HEK293 (cell line): ENCODE results near the gene RIN3.

ENCODE experiments used
- BCL11A ChIP-seq: fragments of 450-650 bp; formaldehyde crosslinking; IDR thresholded peaks from 2 replicates; pipeline ENCODE4 v1.5.1; 2016; ENCODE audit warnings: low read depth, missing biosample characterization, missing genetic modification characterization
- GLIS1 ChIP-seq: fragments of 450-650 bp; formaldehyde crosslinking; IDR thresholded peaks from 2 replicates; pipeline ENCODE4 v1.5.1; 2016; ENCODE audit warnings: missing biosample characterization, missing genetic modification characterization
- HOXA7 ChIP-seq: sonication (generic); formaldehyde crosslinking; IDR thresholded peaks from 2 replicates; pipeline ENCODE4 v1.8.1; 2022; ENCODE audit warnings: missing genetic modification reagents, borderline replicate concordance
- MYNN ChIP-seq: fragments of 450-650 bp; formaldehyde crosslinking; IDR thresholded peaks from 2 replicates; pipeline ENCODE4 v1.5.1; 2016; ENCODE audit warnings: missing biosample characterization, missing genetic modification characterization, borderline replicate concordance
- RBAK ChIP-seq: fragments of 450-650 bp; formaldehyde crosslinking; IDR thresholded peaks from 2 replicates; pipeline ENCODE4 v1.5.1; 2016; ENCODE audit warnings: missing biosample characterization, missing genetic modification characterization
- YY2 ChIP-seq: fragments of 450-650 bp; formaldehyde crosslinking; IDR thresholded peaks from 2 replicates; pipeline ENCODE4 v1.5.1; 2016; ENCODE audit warnings: missing biosample characterization, missing genetic modification characterization
- ZBTB48 ChIP-seq: fragments of 450-650 bp; formaldehyde crosslinking; IDR thresholded peaks from 2 replicates; pipeline ENCODE4 v1.5.1; 2016; ENCODE audit warnings: missing biosample characterization, missing genetic modification characterization
- ZNF175 ChIP-seq: fragments of 450-650 bp; formaldehyde crosslinking; IDR thresholded peaks from 2 replicates; pipeline ENCODE4 v1.5.1; 2016; ENCODE audit warnings: missing biosample characterization, missing genetic modification characterization
- ZNF184 ChIP-seq: fragments of 450-650 bp; IDR thresholded peaks from 2 replicates; pipeline ENCODE4 v1.5.1; 2018; ENCODE audit warnings: missing biosample characterization, mild to moderate bottlenecking, missing genetic modification characterization
- ZNF19 ChIP-seq: fragments of 450-650 bp; formaldehyde crosslinking; IDR thresholded peaks from 2 replicates; pipeline ENCODE4; 2016; ENCODE audit warnings: missing biosample characterization, missing genetic modification characterization, low read depth
- ZNF248 ChIP-seq: fragments of 450-650 bp; formaldehyde crosslinking; IDR thresholded peaks from 2 replicates; pipeline ENCODE4 v1.5.1; 2017; ENCODE audit warnings: missing biosample characterization, missing genetic modification characterization
- ZNF571 ChIP-seq: fragments of 450-650 bp; formaldehyde crosslinking; IDR thresholded peaks from 2 replicates; pipeline ENCODE4 v1.5.0; 2017; ENCODE audit warnings: missing biosample characterization, missing genetic modification characterization
- ZNF707 ChIP-seq: fragments of 450-650 bp; formaldehyde crosslinking; IDR thresholded peaks from 2 replicates; pipeline ENCODE4 v1.5.1; 2016; ENCODE audit warnings: missing biosample characterization, missing genetic modification characterization
- ZNF776 ChIP-seq: fragments of 450-650 bp; formaldehyde crosslinking; IDR thresholded peaks from 2 replicates; pipeline ENCODE4 v1.5.0; 2017; ENCODE audit warnings: missing biosample characterization, missing genetic modification characterization, borderline replicate concordance
- ZNF777 ChIP-seq: fragments of 450-650 bp; formaldehyde crosslinking; IDR thresholded peaks from 2 replicates; pipeline ENCODE4 v1.5.1; 2017; ENCODE audit warnings: missing biosample characterization, missing genetic modification characterization, borderline replicate concordance
- ZSCAN23 ChIP-seq: fragments of 450-650 bp; formaldehyde crosslinking; IDR thresholded peaks from 2 replicates; pipeline ENCODE4 v1.5.1; 2016; ENCODE audit warnings: missing biosample characterization, missing genetic modification characterization
- ZSCAN30 ChIP-seq: fragments of 450-650 bp; IDR thresholded peaks from 2 replicates; pipeline ENCODE4 v1.5.1; 2018; ENCODE audit warnings: missing biosample characterization, mild to moderate bottlenecking, missing genetic modification characterization, moderate library complexity
- TF ChIP-seq, protein P1 (sequence below): fragments of 450-650 bp; formaldehyde crosslinking; IDR thresholded peaks from 2 replicates; pipeline ENCODE4 v1.5.1; 2016; ENCODE audit warnings: missing biosample characterization, missing genetic modification characterization
- TF ChIP-seq, protein P2 (sequence below): fragments of 450-650 bp; formaldehyde crosslinking; IDR thresholded peaks from 2 replicates; pipeline ENCODE4 v1.5.1; 2016; ENCODE audit warnings: missing biosample characterization, missing genetic modification characterization, borderline replicate concordance
- TF ChIP-seq, protein P3 (sequence below): fragments of 450-650 bp; formaldehyde crosslinking; IDR thresholded peaks from 2 replicates; pipeline ENCODE4 v1.5.1; 2016; ENCODE audit warnings: missing biosample characterization, missing genetic modification characterization
- TF ChIP-seq, protein P4 (sequence below): fragments of 450-650 bp; formaldehyde crosslinking; IDR thresholded peaks from 2 replicates; pipeline ENCODE4 v1.5.1; 2016; ENCODE audit warnings: missing biosample characterization, missing genetic modification characterization
- TF ChIP-seq, protein P5 (sequence below): fragments of 450-650 bp; formaldehyde crosslinking; IDR thresholded peaks from 2 replicates; pipeline ENCODE4 v1.5.1; 2016; ENCODE audit warnings: missing biosample characterization, missing genetic modification characterization
- TF ChIP-seq, protein P6 (sequence below): fragments of 450-650 bp; formaldehyde crosslinking; IDR thresholded peaks from 2 replicates; pipeline ENCODE4 v1.5.1; 2017; ENCODE audit warnings: missing biosample characterization, missing genetic modification characterization
- TF ChIP-seq, protein P7 (sequence below): fragments of 450-650 bp; formaldehyde crosslinking; IDR thresholded peaks from 2 replicates; pipeline ENCODE4 v1.5.1; 2016; ENCODE audit warnings: missing biosample characterization, missing genetic modification characterization
- TF ChIP-seq, protein P8 (sequence below): sonication (generic); formaldehyde crosslinking; IDR thresholded peaks from 2 replicates; pipeline ENCODE4 v1.8.1; 2022; ENCODE audit warnings: mild to moderate bottlenecking, moderate library complexity, missing genetic modification reagents

Gene RIN3

DNA sequence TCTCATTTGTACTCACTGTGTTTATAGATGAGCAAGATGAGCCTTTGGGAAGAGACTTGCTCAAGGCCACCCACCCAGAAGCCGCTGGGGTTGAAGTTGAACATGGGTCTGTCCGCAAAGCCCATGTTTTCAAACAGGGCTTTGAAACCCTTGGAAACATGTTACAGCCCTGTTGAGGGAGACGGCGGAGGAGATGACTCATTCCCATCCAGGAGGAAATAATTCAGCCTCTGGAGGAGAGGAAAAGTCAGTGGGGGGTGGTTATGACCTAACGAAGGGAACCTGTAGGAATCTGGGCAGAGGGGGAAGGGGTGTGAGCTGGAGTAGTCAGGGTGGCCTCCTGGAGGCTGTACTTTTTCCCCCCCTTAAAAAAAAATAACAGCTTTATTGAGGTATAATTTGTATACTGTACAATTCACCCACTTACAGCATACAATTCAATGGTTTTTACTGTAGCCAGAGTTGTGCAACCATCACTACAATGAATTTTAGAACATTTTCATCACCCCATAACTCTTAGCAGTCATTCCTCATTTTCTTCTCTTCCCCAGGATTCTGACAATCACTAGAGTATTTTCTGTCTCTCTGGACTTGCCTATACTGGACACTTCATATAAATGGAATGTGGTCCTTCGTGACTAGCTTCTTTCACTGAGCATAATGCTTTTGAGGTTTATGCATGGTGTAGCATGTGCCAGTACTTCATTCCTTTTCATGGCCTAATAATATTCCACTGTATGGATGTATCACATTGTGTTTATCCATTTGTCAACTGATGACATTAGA is 1.9 kb upstream of the RIN3 start (continued):
- TF ChIP-seq, protein P1, sequence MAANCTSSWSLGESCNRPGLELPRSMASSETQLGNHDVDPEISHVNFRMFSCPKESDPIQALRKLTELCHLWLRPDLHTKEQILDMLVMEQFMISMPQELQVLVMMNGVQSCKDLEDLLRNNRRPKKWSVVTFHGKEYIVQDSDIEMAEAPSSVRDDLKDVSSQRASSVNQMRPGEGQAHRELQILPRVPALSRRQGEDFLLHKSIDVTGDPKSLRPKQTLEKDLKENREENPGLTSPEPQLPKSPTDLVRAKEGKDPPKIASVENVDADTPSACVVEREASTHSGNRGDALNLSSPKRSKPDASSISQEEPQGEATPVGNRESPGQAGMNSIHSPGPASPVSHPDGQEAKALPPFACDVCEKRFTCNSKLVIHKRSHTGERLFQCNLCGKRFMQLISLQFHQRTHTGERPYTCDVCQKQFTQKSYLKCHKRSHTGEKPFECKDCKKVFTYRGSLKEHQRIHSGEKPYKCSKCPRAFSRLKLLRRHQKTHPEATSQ (tag by site-specific recombination): no peak
- TF ChIP-seq MYNN (tag by site-specific recombination) (no peak), ZBTB48 (tag by site-specific recombination) (no peak), GLIS1 (tag by site-specific recombination) (peak; percentile 100), ZNF571 (tag by site-specific recombination) (no peak), ZNF19 (tag by site-specific recombination) (no peak), ZNF777 (tag by site-specific recombination) (no peak), ZNF184 (0 out of 2 replicates have a peak, but pooled peaks have one; percentile 30), ZNF175 (no peak), ZNF248 (no peak), ZSCAN23 (tag by site-specific recombination) (0 out of 2 replicates have a peak, but pooled peaks have one; percentile 16), ZSCAN30 (tag by site-specific recombination) (no peak), BCL11A (tag by site-specific recombination) (no peak), HOXA7 (CRISPR knock-in tag) (no peak), RBAK (tag by site-specific recombination) (no peak), ZNF776 (tag by site-specific recombination) (no peak), ZNF707 (no peak), YY2 (no peak)
- TF ChIP-seq, protein P2, sequence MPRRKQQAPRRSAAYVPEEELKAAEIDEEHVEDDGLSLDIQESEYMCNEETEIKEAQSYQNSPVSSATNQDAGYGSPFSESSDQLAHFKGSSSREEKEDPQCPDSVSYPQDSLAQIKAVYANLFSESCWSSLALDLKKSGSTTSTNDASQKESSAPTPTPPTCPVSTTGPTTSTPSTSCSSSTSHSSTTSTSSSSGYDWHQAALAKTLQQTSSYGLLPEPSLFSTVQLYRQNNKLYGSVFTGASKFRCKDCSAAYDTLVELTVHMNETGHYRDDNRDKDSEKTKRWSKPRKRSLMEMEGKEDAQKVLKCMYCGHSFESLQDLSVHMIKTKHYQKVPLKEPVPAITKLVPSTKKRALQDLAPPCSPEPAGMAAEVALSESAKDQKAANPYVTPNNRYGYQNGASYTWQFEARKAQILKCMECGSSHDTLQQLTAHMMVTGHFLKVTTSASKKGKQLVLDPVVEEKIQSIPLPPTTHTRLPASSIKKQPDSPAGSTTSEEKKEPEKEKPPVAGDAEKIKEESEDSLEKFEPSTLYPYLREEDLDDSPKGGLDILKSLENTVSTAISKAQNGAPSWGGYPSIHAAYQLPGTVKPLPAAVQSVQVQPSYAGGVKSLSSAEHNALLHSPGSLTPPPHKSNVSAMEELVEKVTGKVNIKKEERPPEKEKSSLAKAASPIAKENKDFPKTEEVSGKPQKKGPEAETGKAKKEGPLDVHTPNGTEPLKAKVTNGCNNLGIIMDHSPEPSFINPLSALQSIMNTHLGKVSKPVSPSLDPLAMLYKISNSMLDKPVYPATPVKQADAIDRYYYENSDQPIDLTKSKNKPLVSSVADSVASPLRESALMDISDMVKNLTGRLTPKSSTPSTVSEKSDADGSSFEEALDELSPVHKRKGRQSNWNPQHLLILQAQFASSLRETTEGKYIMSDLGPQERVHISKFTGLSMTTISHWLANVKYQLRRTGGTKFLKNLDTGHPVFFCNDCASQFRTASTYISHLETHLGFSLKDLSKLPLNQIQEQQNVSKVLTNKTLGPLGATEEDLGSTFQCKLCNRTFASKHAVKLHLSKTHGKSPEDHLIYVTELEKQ (tag by site-specific recombination): no peak
- TF ChIP-seq, protein P3, sequence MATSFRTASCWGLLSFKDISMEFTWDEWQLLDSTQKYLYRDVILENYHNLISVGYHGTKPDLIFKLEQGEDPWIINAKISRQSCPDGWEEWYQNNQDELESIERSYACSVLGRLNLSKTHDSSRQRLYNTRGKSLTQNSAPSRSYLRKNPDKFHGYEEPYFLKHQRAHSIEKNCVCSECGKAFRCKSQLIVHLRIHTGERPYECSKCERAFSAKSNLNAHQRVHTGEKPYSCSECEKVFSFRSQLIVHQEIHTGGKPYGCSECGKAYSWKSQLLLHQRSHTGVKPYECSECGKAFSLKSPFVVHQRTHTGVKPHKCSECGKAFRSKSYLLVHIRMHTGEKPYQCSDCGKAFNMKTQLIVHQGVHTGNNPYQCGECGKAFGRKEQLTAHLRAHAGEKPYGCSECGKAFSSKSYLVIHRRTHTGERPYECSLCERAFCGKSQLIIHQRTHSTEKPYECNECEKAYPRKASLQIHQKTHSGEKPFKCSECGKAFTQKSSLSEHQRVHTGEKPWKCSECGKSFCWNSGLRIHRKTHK (tag by site-specific recombination): no peak
- TF ChIP-seq, protein P4, sequence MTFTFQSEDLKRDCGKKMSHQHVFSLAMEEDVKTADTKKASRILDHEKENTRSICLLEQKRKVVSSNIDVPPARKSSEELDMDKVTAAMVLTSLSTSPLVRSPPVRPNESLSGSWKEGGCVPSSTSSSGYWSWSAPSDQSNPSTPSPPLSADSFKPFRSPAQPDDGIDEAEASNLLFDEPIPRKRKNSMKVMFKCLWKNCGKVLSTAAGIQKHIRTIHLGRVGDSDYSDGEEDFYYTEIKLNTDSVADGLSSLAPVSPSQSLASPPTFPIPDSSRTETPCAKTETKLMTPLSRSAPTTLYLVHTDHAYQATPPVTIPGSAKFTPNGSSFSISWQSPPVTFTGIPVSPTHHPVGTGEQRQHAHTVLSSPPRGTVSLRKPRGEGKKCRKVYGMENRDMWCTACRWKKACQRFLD (tag by site-specific recombination): no peak
- TF ChIP-seq, protein P5, sequence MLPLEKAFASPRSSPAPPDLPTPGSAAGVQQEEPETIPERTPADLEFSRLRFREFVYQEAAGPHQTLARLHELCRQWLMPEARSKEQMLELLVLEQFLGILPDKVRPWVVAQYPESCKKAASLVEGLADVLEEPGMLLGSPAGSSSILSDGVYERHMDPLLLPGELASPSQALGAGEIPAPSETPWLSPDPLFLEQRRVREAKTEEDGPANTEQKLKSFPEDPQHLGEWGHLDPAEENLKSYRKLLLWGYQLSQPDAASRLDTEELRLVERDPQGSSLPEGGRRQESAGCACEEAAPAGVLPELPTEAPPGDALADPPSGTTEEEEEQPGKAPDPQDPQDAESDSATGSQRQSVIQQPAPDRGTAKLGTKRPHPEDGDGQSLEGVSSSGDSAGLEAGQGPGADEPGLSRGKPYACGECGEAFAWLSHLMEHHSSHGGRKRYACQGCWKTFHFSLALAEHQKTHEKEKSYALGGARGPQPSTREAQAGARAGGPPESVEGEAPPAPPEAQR (tag by site-specific recombination): no peak
- TF ChIP-seq, protein P6, sequence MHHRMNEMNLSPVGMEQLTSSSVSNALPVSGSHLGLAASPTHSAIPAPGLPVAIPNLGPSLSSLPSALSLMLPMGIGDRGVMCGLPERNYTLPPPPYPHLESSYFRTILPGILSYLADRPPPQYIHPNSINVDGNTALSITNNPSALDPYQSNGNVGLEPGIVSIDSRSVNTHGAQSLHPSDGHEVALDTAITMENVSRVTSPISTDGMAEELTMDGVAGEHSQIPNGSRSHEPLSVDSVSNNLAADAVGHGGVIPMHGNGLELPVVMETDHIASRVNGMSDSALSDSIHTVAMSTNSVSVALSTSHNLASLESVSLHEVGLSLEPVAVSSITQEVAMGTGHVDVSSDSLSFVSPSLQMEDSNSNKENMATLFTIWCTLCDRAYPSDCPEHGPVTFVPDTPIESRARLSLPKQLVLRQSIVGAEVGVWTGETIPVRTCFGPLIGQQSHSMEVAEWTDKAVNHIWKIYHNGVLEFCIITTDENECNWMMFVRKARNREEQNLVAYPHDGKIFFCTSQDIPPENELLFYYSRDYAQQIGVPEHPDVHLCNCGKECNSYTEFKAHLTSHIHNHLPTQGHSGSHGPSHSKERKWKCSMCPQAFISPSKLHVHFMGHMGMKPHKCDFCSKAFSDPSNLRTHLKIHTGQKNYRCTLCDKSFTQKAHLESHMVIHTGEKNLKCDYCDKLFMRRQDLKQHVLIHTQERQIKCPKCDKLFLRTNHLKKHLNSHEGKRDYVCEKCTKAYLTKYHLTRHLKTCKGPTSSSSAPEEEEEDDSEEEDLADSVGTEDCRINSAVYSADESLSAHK: peak; percentile 41; the same call in 1 of the 2 replicates
- TF ChIP-seq, protein P7, sequence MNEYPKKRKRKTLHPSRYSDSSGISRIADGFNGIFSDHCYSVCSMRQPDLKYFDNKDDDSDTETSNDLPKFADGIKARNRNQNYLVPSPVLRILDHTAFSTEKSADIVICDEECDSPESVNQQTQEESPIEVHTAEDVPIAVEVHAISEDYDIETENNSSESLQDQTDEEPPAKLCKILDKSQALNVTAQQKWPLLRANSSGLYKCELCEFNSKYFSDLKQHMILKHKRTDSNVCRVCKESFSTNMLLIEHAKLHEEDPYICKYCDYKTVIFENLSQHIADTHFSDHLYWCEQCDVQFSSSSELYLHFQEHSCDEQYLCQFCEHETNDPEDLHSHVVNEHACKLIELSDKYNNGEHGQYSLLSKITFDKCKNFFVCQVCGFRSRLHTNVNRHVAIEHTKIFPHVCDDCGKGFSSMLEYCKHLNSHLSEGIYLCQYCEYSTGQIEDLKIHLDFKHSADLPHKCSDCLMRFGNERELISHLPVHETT (tag by site-specific recombination): no peak
- TF ChIP-seq, protein P8, sequence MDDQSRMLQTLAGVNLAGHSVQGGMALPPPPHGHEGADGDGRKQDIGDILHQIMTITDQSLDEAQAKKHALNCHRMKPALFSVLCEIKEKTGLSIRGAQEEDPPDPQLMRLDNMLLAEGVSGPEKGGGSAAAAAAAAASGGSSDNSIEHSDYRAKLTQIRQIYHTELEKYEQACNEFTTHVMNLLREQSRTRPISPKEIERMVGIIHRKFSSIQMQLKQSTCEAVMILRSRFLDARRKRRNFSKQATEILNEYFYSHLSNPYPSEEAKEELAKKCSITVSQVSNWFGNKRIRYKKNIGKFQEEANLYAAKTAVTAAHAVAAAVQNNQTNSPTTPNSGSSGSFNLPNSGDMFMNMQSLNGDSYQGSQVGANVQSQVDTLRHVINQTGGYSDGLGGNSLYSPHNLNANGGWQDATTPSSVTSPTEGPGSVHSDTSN (CRISPR knock-in tag): no peak
